Fibroblast of pulmonary artery (primary cell): ENCODE data around the gene LRMDA.
"Not testable (repeated sequence)": the region's sequence is repeated elsewhere in the genome, so short reads cannot be mapped to it uniquely, and the experiment has no call there.

Experiments used
- DNase-seq: peaks from one replicate; pipeline ENCODE4 v3.0.0-alpha.2; 2010; ENCODE audit warnings: low read depth
- H3K4me3 ChIP-seq: replicated peaks from 2 replicates; pipeline ENCODE4 v1.5.1; 2011; ENCODE audit warnings: low read depth, mild to moderate bottlenecking, control low read depth, low read length, moderate library complexity
- CTCF ChIP-seq: IDR thresholded peaks from 2 replicates; pipeline ENCODE4 v1.5.1; 2011; ENCODE audit warnings: mild to moderate bottlenecking, control low read depth, low read length, inconsistent platforms; ENCODE audit errors: missing control alignments

LRMDA gene

GRCh38 chr10:76052682-76053503 is 621.5 kb downstream of the LRMDA start:
- no peak for TF ChIP-seq CTCF
- no peak for DNase-seq
- H3K4me3 ChIP-seq = no peak overlapping the region

- H3K4me3 ChIP-seq = no peak overlapping the region
- no peak for TF ChIP-seq CTCF
- DNase-seq = no peak
Measured at GRCh38 chr10:76055466-76055865, 624.0 kb downstream of the LRMDA start.

GRCh38 chr10:76055963-76056362 is 624.5 kb downstream of the LRMDA start:
- no peak overlapping the region for H3K4me3 ChIP-seq
- no peak for DNase-seq
- TF ChIP-seq CTCF = no peak

- DNase-seq = not testable (repeated sequence)
Measured at GRCh38 chr10:76060993-76061392, 629.6 kb downstream of the LRMDA start.

GRCh38 chr10:76066457-76066856 is 635.0 kb downstream of the LRMDA start:
- no peak for DNase-seq
- TF ChIP-seq CTCF = no peak
- H3K4me3 ChIP-seq = no peak overlapping the region

More at GRCh38 chr10:76060993-76061392, 629.6 kb downstream of the LRMDA start:
- not testable (repeated sequence) for H3K4me3 ChIP-seq

- no peak for DNase-seq
- no peak for TF ChIP-seq CTCF
- no peak overlapping the region for H3K4me3 ChIP-seq
Measured at GRCh38 chr10:76067447-76067846, 636.0 kb downstream of the LRMDA start.

GRCh38 chr10:76068856-76069255 is 637.4 kb downstream of the LRMDA start:
- H3K4me3 ChIP-seq = no peak overlapping the region
- DNase-seq = no peak
- TF ChIP-seq CTCF = no peak
